GM06990 (cell line): Measurements from ENCODE around the gene AWAT1.
"Not testable (repeated sequence)": the region's sequence is repeated elsewhere in the genome, so short reads cannot be mapped to it uniquely, and the experiment has no call there.

Experiments
- DNase-seq: peaks from one replicate; pipeline ENCODE4 v3.0.0-alpha.2; 2011; ENCODE audit not compliant: insufficient read length; ENCODE audit errors: extremely low read depth
- H3K27me3 ChIP-seq: replicated peaks from 2 replicates; pipeline ENCODE4 v1.6.0; 2011; ENCODE audit warnings: low read length; ENCODE audit not compliant: control insufficient read depth, insufficient read depth
- H3K36me3 ChIP-seq: 2 replicates; pipeline ENCODE4 v1.5.1; 2011; ENCODE audit warnings: low read length; ENCODE audit not compliant: control insufficient read depth, insufficient read depth
- H3K4me3 ChIP-seq: replicated peaks from 2 replicates; pipeline ENCODE4 v1.5.1; 2011; ENCODE audit warnings: low read depth, mild to moderate bottlenecking, control low read depth, low read length
- TF ChIP-seq, protein P1 (sequence below): IDR thresholded peaks from 2 replicates; pipeline ENCODE4 v1.5.1; 2011; ENCODE audit warnings: low read length, control low read depth, mild to moderate bottlenecking, inconsistent platforms; ENCODE audit not compliant: insufficient read depth, poor library complexity, severe bottlenecking

Gene AWAT1

DNA sequence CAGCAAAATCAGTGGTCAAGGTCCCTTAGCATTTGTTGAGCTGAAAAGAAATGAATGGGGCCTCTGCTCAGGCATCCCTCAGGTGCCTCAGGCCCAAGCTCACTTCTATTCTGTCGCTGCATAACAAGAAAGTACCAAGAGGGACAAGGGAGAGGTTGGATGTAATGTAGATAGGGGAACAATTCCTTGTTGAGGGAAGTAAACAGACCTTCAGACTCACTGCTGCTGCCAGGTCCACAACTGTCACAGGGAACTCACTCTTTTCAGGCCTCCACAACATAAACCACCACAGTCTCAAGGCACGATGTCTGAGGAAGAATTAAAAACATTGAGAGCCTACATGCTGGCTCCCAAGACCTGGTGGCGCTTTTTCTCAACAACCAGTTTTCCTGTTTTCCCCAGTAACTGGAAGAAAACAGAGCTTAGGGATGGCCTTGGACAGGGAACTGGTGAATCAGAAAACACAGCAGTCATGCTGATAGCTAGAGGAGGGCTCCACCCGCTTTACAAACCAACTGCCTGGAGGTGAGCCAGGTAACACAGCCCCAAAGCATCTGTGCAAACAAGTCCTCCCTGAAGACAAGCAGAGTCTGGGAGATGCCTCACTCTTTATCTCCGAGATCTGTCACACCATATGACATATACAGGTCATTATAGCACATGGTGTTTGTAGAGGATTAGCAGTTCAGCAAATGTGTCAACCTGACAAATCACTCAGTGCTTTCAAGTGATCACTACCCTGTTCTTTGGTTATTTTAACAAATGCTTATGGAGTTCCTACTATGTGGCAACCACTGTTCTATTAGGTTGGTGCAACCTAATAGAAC is 14.3 kb upstream of the AWAT1 start:
- no peaks in the 10 kb centered on the region for H3K36me3 ChIP-seq
- TF ChIP-seq, protein P1, sequence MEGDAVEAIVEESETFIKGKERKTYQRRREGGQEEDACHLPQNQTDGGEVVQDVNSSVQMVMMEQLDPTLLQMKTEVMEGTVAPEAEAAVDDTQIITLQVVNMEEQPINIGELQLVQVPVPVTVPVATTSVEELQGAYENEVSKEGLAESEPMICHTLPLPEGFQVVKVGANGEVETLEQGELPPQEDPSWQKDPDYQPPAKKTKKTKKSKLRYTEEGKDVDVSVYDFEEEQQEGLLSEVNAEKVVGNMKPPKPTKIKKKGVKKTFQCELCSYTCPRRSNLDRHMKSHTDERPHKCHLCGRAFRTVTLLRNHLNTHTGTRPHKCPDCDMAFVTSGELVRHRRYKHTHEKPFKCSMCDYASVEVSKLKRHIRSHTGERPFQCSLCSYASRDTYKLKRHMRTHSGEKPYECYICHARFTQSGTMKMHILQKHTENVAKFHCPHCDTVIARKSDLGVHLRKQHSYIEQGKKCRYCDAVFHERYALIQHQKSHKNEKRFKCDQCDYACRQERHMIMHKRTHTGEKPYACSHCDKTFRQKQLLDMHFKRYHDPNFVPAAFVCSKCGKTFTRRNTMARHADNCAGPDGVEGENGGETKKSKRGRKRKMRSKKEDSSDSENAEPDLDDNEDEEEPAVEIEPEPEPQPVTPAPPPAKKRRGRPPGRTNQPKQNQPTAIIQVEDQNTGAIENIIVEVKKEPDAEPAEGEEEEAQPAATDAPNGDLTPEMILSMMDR = no peak
- DNase-seq = no peak
- H3K4me3 ChIP-seq = no peak overlapping the region
- H3K27me3 ChIP-seq = no peaks in the 10 kb centered on the region; the same call in 1 of the 2 replicates

DNA sequence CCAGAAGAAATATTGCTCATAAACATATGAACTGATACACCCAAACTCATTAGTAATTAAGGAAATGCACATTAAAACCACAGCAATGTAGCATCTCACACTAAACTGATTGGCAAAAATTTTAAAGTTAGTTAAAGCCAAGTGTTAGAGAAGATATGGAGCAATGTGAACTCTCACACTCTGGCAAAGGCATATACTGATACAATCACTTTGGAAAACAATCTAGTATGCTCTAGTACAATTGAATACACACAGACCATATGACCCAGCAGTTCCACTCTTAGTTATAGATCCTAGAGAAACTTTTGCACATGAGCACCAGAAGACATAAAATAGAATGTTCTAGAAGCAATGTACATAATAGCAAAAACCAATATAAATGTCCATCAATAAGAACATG is 8.4 kb upstream of the AWAT1 start:
- no peak for DNase-seq
- Histone ChIP-seq H3K4me3 (no peak overlapping the region), H3K27me3 (no peaks in the 10 kb centered on the region), H3K36me3 (no peaks in the 10 kb centered on the region)
- TF ChIP-seq, protein P1 = no peak

DNA sequence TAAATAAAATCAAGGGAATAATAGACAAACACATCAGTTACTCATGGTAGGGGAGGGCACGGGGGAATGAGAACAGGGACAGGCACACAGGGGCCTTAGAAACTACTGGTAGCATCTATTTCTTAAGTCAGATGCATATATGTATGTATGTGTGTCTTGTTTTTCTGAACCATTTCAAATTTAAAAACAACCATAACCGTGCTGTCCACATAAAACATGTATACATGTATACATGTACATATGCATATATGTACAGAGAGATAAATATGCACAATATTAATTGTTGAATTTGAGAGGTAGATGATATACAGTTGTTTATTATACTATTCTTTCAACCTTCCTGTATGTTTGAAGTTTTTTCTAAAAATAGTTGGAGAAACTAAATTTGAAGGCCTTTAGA is 7.8 kb upstream of the AWAT1 start:
- TF ChIP-seq, protein P1 = no peak
- DNase-seq = no peak
- no peaks in the 10 kb centered on the region for H3K27me3 ChIP-seq
- H3K36me3 ChIP-seq = no peaks in the 10 kb centered on the region
- no peak overlapping the region for H3K4me3 ChIP-seq

DNA sequence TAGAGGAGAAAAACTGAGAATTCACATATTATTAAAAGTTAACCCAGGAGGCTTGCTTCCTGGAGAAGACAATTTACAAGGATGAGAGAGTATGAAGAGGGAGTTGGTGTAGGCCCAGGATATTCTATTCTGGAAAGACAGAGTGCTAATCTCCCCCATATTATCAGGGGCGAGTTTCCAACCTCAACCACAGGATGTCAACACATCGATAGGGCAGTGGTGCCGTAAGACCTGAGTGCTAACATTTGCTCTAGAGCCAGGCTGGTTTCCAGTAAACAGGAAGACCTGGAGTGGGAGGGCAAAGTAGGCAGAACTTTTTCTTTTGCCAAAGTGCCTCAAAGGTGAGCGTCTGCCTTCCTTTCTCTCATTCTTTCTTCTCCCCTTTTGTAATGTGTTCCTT is 2.8 kb upstream of the AWAT1 start:
- H3K27me3 ChIP-seq = no peaks in the 10 kb centered on the region
- DNase-seq = no peak
- TF ChIP-seq, protein P1 = no peak
- no peak overlapping the region for H3K4me3 ChIP-seq
- no peaks in the 10 kb centered on the region for H3K36me3 ChIP-seq

DNA sequence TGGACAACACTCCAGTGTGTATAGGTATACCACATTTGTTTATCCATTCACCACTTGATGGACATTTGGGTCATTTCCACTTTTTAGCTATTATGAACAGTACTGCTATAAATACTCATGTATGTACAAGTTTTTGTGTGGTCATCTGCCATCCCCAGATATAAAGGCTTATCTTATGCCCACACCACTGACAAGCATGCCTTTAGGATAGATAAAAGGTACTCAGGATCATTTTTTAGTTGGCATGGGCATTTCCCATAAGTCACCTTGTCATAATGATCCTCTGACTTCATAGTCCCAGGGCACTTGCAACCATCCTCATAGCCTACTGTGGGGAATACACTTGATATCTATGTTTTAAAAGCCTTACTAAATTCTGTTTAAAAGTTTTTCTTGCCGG is 6.3 kb downstream of the AWAT1 start:
- Histone ChIP-seq H3K4me3 (no peak overlapping the region), H3K27me3 (no peaks in the 10 kb centered on the region), H3K36me3 (no peaks in the 10 kb centered on the region)
- DNase-seq = no peak
- TF ChIP-seq, protein P1 = no peak

DNA sequence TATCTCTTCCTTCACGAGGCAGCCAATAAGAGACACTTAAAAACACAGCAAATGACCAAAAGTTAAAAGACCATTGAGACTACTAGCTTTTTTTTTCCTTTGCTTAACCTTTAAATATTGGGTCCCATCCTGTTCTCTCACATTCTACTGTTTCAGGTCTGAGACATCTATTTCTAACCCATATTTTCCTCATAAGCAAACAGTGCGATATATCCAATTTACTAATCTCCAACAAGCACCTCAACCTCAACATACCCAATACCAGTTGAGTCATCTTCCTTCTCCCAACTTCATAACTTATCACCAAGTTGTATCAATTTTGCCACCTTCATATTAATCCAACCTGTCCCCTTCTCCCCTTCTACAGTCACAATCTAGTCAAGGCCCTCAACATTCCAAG is 7.0 kb downstream of the AWAT1 start:
- H3K36me3 ChIP-seq = no peaks in the 10 kb centered on the region
- H3K4me3 ChIP-seq = no peak overlapping the region
- no peak for DNase-seq
- TF ChIP-seq, protein P1 = no peak
- no peaks in the 10 kb centered on the region for H3K27me3 ChIP-seq

DNA sequence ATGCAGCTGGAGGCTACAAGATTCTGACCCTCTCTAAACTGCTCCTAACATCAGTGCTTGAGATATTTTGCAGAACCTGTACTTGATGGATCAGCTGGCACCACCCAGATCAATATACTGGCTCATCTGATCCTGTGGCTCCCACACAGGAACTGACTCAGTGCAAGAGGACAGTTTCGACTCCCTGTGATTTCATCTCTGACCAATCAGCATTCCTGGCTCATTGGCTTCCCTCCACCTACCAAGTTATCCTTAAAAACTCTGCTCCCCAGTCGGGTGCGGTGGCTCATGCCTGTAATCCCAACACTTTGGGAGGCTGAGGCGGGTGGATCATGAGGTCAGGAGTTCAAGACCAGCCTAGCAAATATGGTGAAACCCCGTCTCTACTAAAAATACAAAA is 9.1 kb downstream of the AWAT1 start:
- not testable (repeated sequence) for DNase-seq, H3K36me3 ChIP-seq, H3K27me3 ChIP-seq, H3K4me3 ChIP-seq
